HG03432 (cell line): ENCODE data around the gene PHACTR3.

Experiments
- ATAC-seq: cut with Tn5 transposase; IDR thresholded peaks from one replicate; pipeline ENCODE4 v1.9.1; 2021; ENCODE audit warnings: mild to moderate bottlenecking, moderate library complexity; ENCODE audit not compliant: unreplicated experiment

PHACTR3 gene

GRCh38 chr20:59785986-59786795, 181.9 kb downstream of the PHACTR3 start:
- ATAC-seq = no peak

GRCh38 chr20:59786801-59787537, 182.6 kb downstream of the PHACTR3 start:
- no peak for ATAC-seq

- ATAC-seq = no peak
These were observed 183.2 kb downstream of the PHACTR3 start for GRCh38 chr20:59787538-59787890.

- ATAC-seq = no peak
These were observed 183.9 kb downstream of the PHACTR3 start for GRCh38 chr20:59788196-59788735.

DNA sequence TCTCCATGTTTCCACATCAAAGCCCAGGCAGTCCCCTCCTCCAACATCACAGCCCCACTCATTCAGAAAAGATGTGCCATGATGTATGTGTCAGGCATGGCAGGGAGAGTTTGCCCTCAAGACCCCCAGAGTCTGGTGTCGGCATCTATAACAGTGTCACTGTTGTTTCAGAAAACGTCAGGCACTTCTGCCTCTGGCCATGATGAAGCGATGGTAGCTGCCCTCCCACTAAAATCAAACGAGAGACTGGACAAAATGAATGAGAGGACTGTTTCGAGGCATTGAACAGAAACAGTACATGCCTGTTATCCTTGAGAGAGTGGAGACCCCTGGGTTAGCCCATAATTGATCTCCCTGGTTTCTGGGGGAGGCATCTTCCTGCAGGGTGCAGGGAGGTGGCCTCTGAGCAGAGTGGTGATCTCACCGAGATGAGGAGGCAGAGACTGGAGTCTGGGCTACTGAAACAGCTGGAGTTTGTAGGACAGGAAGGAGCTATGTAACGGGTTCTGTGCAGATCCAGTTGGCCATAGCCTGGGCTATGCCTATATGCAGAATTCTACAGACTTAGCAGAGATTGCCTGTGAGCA, 184.6 kb downstream of the PHACTR3 start:
- ATAC-seq = no peak

DNA sequence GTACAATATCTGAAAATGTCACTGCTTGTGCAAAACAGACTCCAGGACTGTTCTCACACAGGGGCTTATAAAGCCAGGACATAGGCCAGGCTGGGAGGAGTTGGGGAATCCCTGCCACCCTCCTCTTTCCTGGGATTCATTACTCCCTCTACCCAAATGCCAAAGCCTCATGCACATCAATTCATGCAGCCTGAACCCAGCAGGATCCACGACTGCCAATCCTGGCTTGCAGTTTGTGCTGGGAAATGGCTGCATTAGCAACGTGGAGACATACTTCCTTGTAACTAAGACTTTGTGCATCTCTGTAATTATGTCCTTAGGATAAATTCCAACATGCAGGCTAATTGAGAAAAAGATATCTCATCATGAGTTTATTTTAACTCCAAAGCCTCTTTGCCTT, 185.3 kb downstream of the PHACTR3 start:
- ATAC-seq = no peak

GRCh38 chr20:59790346-59790745, 186.0 kb downstream of the PHACTR3 start:
- no peak for ATAC-seq

- ATAC-seq = no peak
These were observed 188.0 kb downstream of the PHACTR3 start for GRCh38 chr20:59792300-59792699.

DNA sequence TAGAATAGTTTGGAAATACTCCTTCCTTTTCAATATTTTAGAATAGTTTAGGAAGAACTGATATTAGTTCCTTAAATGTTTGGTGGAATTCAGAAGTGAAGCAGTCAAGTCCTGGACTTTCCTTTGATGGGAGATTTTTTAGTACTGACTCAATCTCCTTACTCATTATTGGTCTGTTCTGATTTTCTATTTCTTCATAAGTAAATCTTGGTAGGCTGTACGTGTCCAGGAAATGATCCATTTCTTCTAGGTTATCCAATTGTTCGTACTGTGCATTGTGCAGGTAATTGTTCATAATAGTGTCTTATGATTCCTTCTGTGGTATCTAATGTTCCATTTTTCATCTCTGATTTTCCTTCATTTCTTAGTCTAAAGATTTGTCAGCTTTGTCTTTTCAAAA, 190.2 kb downstream of the PHACTR3 start:
- ATAC-seq = no peak

GRCh38 chr20:59800309-59800708, 196.0 kb downstream of the PHACTR3 start:
- no peak for ATAC-seq

DNA sequence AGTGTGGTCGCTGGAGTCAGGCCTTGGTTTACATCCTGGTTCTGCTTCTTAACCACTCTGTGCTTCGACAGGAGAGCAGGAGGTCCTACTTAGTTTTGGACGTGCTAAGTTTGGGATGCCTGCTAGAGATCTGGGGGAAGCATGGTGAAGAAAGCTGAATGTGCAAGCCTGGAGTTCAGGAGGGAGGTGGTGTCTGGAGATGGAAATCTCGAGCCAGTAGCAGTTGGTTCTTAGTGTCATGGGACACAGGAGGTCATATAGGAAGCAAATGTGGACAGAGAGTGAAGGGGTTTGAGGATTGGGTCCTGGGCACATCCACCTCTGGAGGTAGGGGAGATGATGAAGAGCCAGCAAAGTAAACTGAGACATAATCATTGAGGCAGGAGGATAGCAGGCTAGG, 197.7 kb downstream of the PHACTR3 start:
- no peak for ATAC-seq

- ATAC-seq = no peak
These were observed 198.3 kb downstream of the PHACTR3 start for GRCh38 chr20:59802471-59803221.

DNA sequence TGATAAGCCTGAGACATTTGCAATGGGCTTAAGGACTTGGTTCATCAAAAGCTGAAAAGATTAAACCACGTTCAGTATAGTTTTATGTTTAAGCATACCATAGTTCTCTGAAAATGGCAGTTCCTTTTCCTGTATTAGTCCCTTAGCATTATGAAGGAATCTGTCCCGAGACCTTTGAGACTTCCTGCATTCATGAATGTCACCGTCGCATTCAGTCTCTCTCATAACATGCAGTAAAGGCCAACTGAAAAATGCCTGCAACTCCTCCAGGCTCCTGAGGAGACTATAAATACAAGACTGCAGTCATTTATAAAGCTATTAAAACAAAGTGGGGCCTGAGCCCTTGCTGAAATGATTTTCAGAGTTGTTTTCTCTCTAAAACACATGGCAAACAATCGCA, 200.0 kb downstream of the PHACTR3 start:
- no peak for ATAC-seq

- no peak for ATAC-seq
These were observed 200.7 kb downstream of the PHACTR3 start for GRCh38 chr20:59804871-59805665.

DNA sequence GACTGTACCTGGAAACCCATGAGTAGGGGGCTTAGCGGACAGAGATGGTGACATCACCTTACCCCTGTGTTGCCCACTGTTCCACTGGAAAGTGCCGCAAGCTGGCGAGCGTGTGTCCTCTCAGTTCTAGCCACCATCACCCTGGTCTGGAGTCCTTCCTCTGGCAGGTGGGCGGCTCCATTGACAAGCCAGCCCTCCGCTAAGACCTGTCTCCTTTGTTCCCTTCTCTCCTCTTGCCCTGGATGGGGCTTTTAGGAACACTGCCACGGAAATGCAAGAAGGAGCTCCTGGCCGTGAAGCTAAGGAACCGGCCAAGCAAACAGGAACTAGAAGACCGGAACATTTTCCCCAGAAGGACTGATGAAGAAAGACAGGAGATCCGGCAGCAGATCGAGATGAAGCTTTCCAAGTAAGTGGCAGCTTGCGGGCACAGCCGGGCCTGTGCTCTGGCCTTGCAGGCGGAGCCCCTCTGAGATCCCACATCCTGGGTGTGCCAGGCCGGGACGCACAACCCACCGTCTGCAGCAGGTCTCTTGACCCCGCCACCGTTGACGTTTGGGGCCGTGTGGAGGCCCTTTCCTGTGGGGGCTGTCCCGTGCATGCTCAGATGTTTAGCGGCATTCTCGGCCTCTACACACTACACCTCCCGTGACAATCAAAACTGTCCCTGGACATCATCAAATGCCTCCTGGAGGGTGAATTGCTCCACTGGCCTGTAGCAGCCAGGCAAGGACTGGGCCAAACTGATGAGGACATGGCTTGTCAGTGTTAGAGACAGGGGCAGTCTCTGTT, 201.6 kb downstream of the PHACTR3 start:
- ATAC-seq = no peak

- no peak for ATAC-seq
These were observed 202.2 kb downstream of the PHACTR3 start for GRCh38 chr20:59806578-59806975.

DNA sequence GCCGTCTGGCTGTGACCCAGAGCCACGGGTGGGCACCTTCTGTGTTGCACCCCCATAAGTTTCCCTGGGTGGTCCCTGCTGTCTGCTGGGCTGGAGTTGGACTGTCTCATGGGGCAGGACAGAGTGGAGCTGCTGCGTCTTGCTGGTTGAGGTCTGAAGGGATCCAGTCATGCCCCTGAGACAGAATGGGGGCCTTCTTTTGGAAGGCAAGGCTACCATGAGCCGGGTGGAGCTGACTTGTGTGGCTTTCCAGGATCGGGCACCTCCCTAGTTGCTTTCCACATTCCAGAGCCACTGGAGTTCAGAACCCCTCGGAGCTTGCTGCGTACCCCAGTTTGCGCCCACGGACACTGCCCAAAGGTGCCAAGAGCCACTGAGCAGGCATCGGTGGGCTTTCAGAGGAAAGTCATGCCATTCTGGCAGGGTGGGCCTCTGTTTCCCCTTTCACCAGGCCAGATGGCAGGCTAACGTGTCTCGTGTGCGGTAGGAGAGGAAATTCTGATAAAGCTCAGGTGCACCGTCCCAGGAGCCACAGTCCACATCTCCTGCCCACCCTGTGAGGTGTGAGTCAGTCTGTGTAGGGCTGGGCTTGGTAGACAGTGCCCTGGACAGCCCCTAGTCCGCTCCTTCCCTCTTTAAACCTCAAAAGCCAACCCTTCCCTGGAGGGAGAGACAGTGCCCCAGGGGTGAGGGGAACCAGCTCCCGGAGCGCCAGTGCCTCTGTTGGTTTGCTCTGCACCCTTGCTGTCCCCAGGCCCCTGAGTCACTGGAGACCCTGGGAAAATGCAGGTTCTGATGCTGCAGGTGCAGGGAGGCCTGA, 203.8 kb downstream of the PHACTR3 start:
- no peak for ATAC-seq

DNA sequence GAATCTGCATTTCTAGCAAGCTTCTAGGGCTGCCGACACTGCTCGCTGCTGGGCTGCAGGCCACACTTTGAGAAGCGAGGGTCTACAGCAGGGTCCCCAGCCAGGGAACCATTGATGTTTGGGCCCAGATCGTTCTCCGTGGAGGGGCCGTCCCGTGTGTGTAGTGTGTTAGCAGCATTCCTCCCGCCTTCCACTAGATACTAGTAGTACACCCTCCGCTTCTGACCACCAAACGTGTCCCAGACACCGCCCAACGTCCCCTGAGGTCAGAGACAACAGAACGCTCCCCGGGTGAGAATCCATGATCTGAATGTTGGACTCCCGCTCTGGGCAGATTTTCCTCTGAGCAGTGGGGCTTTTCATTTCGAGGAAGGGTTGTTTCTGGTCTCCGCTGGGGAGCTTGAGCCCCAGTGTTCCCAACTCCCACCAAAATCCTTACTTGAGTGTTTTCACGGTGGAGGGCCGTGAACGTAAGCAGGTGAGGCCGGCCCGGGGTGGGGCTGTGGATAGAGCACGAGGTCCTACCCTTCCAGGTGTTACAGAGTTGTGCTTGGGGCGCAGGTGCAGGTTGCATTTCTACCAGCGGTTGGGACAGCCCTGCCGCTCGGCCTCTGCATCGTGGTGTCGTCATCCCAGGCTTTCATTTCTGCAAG, 204.5 kb downstream of the PHACTR3 start:
- no peak for ATAC-seq
